GM13977 (cell line): Measurements from ENCODE around the gene RNF11.
A peak's percentile ranks its signal among the peaks of the same experiment; 100 is the strongest.
"Not testable (repeated sequence)": the region's sequence is repeated elsewhere in the genome, so short reads cannot be mapped to it uniquely, and the experiment has no call there.

Source experiments
- DNase-seq: peaks from one replicate; pipeline ENCODE4 v3.0.0; 2012; ENCODE audit warnings: low spot score
- in situ Hi-C: fragments of 300-500 bp; cut with MboI; formaldehyde crosslinking; loops from one replicate; pipeline ENCODE4 v1.12.0; 2022; ENCODE audit warnings: low sequenced_read_pairs, low pct_unique_long_range_greater_than_20kb, mixed read lengths, inconsistent platforms; ENCODE audit not compliant: unreplicated experiment
- TF ChIP-seq, protein P1 (sequence below): IDR thresholded peaks from 2 replicates; pipeline ENCODE4 v1.5.1; 2012; ENCODE audit warnings: mild to moderate bottlenecking, control low read depth; ENCODE audit not compliant: insufficient read depth; ENCODE audit errors: extremely low read depth, missing control alignments

RNF11 gene

GRCh38 chr1:51230501-51231078 is 5.5 kb upstream of the RNF11 start:
- no peak for DNase-seq
- TF ChIP-seq, protein P1, sequence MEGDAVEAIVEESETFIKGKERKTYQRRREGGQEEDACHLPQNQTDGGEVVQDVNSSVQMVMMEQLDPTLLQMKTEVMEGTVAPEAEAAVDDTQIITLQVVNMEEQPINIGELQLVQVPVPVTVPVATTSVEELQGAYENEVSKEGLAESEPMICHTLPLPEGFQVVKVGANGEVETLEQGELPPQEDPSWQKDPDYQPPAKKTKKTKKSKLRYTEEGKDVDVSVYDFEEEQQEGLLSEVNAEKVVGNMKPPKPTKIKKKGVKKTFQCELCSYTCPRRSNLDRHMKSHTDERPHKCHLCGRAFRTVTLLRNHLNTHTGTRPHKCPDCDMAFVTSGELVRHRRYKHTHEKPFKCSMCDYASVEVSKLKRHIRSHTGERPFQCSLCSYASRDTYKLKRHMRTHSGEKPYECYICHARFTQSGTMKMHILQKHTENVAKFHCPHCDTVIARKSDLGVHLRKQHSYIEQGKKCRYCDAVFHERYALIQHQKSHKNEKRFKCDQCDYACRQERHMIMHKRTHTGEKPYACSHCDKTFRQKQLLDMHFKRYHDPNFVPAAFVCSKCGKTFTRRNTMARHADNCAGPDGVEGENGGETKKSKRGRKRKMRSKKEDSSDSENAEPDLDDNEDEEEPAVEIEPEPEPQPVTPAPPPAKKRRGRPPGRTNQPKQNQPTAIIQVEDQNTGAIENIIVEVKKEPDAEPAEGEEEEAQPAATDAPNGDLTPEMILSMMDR = no peak
- in situ Hi-C loops = no loop called here

GRCh38 chr1:51231120-51231519 is 5.0 kb upstream of the RNF11 start:
- in situ Hi-C loops = no loop called here
- TF ChIP-seq, protein P1 = no peak
- no peak for DNase-seq

DNA sequence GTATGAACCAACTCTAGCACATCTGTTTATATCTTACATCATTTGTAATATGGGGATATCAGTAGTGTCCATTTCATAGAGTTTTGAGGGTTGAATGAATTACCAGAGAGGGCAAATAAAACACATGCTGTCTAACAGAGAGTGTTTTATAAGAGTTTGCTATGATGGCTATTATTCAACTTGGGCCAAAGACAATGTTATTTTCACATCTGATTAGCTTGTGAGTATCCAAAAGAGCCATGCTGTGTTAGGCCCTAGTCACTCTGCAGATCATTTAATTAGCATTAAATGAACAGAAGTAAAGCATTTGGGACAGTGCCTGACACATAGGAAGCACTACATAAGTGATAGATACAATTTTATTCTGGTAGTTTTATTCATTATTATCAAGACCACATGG is 4.2 kb upstream of the RNF11 start:
- in situ Hi-C loops = no loop called here
- DNase-seq = no peak

GRCh38 chr1:51234236-51234635 is 1.8 kb upstream of the RNF11 start:
- DNase-seq, in situ Hi-C loops: not testable (repeated sequence)

More for the DNA sequence above, 4.2 kb upstream of the RNF11 start:
- TF ChIP-seq, protein P1 = no peak

DNA sequence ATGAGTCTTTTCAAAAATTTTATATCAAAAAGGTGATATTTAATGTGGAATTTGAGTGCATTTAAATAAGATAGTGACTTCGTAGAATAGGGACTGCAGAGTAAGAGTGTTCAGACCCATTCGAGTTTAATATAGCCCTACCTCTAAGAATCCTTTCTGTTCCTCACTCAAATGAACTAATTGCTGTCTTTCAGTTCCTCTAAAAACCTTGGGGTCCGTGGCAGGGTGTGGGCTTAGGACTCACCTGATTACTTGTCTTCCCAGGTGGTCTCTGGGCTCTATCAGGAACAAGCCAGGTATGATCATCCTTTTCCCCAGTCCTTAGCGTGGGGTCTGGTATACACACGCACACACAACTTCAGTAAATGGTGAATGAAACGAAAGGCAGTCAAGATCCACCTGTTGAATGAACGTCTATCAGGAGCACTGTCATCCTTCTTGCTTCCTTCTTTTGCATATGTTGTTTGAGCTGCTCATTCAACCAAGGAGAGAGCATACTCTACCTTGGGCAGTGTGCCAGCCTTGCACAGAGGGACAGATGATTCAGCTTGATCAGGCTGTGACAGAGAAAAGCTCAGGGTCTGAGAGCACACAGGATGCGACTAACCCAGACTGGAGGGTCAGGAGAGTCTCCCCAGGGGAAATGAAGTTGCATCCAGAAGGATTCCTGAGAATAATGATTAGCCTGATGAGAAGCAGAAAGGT is 1.2 kb upstream of the RNF11 start:
- TF ChIP-seq, protein P1 = no peak
- DNase-seq = peak; percentile 73
- in situ Hi-C loops = no loop called here

DNA sequence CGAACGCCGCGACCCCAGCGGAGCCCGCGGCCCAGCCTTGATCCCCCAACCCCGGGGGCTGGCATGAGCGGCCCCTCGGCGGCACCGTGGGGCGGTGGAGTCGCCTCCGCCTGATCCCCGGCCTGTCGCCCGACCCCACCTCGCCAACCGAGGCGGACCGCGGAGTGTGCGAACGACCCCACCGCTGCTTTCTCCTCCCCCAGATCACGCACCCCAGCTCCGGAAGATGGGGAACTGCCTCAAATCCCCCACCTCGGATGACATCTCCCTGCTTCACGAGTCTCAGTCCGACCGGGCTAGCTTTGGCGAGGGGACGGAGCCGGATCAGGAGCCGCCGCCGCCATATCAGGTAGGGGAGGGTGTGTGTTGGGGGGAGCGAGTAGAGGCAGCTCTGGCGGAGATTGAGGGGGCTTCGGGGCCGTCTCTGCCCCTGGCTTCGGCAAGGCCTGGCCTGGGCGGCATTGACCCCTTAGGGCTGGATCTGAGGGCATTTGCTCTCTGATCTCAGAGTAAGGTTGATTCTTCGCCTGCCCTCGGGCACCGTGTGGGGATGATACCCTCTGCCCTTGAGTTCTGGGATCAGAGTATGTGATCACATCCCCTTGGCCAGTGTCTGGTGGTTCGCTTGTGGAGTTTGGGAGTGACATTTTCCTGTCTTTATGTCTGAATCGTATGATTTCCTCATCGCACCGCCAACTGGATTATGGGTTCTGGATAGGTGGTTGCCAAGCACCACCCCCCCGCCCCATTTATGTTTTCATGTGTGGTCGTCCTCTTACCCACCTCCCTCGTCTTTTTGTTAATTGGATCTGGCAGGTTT is 668 bp downstream of the RNF11 start:
- TF ChIP-seq, protein P1 = no peak
- DNase-seq = peak; percentile 40
- in situ Hi-C loops = no loop called here
